ENCODE data around the gene PDCD1.

PDCD1 gene

DNA sequence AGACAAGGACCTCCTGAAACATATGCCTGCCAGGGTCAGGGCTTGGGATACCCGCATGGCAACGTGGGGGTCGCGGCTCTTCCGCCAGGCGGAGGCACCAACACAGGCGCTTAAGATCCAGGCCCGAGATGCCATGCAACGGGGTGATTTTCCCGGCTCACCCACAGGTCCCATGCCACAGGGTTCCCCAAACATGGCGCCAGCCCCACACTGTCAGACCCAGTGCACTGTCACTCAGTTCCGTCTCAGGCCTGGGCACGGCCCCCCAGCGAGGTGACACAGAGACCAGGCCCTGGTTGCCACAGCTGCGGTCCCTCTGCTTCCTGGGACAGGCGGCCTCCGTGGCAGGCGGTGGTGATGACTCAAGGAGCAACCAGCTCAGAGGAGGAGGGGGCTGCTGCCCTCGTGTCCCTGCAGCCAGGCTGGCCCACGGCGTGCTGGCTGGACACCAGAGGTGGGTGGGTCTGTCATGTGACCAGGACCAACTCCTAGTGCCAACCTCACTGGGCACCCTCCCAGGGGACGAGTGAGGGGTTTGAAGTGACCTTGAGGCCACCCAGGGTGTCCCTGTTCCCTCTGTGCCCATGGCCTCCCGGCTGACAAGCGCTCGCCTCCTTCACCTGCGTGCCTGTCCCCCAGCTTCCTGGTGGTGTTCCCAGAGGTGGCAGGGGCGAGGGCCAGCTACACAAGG is 4.9 kb downstream of the PDCD1 start:
- FAIRE-seq (no peak), DNase-seq (ENCODE audit: insufficient read length, low spot score) (peak; percentile 9)

DNA sequence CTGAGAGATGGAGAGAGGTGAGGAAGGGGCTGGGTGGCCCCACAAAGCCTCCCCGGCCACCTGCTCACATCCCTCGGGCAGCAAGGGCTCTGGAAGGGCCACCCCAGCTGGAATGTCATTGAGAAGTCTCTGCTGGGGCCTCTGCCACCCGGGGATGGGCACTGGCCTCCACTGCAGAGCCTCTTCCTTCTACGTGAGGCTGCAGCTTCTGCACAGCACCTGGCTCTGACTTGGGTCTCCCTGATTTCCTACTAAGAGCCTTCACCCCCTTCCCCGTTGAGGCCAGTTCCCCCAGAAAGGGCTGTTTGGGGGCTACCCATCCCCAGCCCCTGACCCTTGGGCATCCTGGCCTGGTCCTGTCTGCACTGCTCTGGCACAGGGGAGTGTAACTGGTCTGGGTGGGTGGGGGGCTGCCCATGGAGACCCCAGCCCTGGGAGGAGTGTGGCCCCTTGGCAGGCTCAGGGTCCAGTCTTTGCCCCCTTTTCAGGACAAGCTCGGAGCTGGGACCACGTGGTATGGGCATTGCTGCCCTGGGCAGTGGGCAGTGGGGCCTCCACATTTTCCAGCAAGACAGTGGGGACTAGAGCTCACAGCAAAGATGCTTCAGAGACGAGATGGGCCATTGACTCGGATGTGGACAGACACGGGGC is 5.6 kb downstream of the PDCD1 start:
- no peak for FAIRE-seq
- DNase-seq (ENCODE audit: insufficient read length, low spot score): peak; percentile 9

DNA sequence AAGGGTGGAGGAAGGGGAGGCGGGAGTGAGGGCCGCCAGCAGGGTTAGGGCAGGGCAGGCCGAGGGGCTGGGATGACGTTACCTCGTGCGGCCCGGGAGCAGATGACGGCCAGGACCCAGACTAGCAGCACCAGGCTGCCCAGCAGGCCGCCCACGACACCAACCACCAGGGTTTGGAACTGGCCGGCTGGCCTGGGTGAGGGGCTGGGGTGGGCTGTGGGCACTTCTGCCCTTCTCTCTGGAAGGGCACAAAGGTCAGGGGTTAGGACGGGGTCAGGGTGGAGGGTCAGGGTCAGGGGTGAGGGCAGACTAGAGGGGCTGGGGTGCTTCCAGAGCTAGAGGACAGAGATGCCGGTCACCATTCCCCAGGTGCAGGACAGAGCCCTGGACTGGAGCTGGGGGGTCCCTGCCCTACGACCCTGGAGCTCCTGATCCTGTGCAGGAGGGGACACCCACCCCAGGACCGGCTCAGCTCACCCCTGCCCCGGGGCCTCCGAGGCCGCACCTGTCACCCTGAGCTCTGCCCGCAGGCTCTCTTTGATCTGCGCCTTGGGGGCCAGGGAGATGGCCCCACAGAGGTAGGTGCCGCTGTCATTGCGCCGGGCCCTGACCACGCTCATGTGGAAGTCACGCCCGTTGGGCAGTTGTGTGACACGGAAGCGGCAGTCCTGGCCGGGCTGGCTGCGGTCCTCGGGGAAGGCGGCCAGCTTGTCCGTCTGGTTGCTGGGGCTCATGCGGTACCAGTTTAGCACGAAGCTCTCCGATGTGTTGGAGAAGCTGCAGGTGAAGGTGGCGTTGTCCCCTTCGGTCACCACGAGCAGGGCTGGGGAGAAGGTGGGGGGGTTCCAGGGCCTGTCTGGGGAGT is 6.3 kb downstream of the PDCD1 start:
- no peak for FAIRE-seq

DNA sequence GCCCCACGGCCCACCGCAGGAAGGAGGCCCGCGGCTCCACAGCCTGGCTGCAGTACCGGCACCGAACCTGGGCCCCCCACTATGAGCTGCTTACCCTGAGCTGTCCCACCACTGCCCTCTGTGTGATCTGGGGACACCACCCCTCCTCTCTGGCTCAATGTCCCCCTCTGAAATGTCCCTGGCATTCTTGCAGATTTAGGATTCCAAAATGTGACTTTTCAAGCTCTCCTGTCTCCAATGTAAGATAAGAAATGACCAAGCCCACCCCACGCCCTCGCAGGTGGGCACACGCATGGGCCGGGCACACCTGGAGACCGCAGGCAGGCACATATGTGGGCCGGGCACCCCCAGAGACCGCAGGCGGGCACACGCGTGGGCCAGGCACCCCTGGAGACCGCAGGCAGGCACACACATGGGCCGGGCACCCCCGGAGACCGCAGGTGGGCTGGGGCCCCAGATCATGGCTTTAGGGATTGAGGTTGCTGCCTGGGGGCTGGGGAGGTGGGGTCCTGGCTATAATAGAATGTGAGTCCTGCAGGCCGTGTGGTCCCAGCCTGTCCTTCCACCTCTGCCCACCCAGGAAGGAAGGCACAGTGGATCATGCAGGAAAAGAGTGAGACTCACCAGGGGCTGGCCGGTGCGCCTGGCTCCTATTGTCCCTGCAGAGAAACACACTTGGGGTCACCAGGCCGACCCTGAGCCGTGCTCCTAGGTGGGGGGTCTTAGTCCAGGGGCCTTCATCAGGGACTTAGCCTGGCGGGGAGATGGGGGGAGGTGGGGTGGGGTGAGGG is 7.2 kb downstream of the PDCD1 start:
- DNase-seq (ENCODE audit: insufficient read length, low spot score): no peak

More for the DNA sequence above, 6.3 kb downstream of the PDCD1 start:
- DNase-seq (ENCODE audit: insufficient read length, low spot score): no peak

DNA sequence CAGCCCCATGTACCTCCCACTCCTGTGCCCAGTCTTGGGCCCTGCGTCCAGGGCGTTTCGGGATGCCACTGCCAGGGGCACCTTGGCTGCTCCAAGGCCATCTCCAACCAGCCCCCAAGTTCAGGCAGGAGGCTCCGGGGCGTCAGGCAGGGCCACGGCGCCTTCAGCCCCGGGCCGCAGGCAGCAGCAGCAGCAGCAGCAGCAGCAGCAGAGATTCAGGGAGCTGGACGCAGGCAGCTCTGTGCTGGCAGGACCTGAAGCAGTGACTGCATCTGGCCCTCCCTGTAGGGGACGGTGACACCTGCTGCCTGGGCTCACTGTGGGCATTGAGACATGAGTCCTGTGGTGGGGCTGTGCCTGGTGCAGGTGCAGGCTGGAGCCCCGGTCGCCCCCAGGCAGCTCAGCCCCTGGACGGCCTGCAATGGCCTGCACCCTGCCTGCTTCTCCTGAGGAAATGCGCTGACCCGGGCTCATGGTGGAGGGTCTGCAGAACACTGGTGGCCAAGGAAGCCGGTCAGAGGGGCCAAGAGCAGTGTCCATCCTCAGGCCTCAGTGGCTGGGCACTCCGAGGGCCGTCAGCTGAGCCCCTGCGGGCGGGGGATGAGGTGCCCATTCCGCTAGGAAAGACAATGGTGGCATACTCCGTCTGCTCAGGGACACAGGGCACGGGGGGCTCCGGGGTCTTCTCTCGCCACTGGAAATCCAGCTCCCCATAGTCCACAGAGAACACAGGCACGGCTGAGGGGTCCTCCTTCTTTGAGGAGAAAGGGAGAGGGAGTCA is 8.0 kb downstream of the PDCD1 start:
- DNase-seq (ENCODE audit: insufficient read length, low spot score): no peak

More for the DNA sequence above, 7.2 kb downstream of the PDCD1 start:
- no peak for FAIRE-seq

DNA sequence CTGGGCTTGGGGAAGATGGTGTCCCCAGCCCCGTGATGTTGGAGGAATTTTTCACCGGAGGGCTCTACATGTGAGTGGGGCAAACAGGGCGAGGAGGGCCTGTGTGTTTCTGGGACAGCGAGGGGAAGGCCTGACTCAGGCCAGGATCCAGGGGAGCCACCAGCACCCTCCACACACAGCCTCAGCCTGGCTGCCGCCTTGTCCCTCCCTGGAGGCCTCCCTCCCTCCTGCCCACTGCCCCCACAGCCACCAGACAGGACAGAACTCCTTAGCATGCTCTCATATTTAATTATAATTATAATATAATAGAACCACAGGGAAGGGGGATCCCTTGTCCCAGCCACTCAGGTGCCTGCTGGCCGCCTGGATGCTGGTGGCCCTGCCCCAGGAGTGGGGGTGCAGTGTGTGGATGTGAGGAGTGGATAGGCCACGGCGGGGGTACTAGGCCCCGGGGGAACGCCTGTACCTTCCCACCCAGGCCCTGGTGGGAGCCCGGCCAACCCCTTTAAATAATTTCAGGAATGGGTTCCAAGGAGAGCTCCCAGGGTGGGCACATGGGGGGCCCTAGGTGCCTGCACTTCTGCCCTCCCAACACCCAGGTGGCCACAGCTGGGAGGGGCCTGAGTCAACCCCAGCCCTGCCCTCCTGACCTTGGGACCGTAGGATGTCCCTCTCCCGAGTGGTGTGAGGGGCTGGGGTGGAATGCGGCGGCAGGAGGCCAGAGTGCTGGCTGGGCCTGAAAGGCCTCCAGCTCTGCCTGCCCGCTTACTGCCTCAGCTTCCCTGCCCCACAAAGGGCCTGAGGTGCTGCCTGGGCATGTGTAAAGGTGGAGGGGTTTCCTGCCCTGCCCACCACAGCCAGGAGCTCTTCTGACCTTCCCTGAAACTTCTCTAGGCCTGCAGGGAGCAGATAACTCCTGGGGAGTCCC is 8.8 kb downstream of the PDCD1 start:
- DNase-seq (ENCODE audit: insufficient read length, low spot score): peak; percentile 6
- FAIRE-seq: no peak

More for the DNA sequence above, 8.0 kb downstream of the PDCD1 start:
- no peak for FAIRE-seq

DNA sequence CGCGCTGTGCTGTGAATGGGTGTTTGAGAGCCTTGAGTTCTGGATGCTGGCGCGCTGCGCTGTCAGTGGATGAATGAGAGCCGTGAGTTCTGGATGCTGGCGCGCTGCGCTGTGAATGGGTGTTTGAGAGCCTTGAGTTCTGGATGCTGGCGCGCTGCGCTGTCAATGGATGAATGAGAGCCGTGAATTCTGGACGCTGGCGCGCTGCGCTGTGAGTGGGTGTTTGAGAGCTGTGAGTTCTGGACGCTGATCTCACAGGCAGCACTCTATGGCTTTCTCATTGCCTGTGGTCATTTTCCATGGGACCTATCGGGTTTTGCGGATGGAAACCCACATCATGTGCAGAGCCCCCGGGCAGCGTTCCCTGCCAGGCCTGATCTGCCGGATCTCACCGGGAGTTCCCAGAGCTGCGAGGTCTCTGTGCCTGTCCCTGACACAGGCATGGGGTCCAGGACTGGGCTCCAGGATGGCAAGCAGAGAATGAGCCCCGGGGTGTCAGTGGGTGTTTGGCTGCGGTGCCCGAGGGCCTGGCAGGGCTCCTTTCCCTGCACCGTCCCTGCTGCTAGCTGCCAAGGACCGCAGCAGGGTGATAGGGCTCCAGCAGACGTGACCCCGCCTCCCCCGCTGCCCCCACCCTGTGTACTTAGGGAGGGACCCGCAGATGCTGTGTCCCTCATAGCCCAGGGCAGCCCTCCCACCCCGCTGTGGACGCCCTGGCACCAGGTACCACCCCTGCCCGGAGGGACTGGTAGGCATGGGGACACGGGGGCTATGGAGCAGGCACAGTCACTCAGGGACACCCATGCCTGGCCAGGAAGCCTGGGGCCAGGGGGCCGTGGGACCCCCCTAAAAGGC is 9.7 kb downstream of the PDCD1 start:
- no peak for DNase-seq (ENCODE audit: insufficient read length, low spot score)
- no peak for FAIRE-seq

DNA sequence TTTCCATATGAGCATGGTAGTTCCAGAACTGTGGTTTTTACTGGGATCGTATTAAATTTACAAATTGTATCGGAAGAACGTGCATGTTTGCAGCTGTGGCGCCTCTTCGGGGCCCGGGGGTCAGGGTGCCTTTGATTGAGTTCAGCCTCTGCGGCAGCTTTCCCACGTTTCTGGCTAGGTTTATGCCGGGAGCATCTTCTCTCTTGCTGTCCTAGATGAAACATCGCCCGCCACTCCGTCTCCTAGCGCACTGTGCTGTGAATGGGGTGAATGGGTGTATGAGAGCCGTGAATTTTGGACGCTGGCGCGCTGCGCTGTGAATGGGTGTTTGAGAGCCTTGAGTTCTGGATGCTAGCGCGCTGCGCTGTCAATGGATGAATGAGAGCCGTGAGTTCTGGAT is 12.3 kb downstream of the PDCD1 start:
- no peak for FAIRE-seq
- no peak for DNase-seq (ENCODE audit: insufficient read length, low spot score)

DNA sequence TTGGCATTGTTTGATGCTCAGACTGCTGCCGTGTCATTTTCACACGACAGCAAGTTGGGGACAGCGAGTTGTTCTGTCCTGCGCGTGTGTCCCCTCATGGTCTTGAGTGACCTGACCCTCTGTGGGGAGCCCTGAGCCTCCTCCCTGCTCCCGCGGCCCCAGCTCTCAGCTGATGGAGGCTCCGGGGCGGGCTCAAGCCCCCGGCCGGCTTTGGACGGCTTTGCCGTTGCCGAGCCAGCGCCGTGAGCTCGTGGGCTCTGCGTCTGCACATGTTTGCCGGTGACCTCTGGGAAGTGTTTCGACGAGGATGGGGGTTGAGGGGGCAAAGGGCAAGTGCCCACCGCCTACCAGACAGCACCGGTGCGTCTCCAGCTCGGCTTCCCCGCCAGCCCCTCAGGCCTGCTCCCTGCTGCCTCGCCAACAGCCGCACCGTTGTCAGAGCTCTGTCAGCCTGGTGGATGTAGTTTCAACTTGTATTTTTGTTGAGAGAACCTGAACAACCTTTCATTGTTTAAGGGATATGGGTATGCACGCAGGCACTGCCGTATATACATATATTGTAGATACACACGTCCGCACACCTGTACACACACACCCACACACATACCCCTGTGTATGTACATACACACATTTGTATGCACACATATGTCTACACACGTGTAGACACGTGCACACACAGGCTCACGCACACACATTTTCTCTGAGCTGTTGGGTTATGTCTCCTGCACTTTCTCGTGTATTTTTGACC is 13.7 kb downstream of the PDCD1 start:
- DNase-seq (ENCODE audit: insufficient read length, low spot score) (no peak), FAIRE-seq (no peak)

DNA sequence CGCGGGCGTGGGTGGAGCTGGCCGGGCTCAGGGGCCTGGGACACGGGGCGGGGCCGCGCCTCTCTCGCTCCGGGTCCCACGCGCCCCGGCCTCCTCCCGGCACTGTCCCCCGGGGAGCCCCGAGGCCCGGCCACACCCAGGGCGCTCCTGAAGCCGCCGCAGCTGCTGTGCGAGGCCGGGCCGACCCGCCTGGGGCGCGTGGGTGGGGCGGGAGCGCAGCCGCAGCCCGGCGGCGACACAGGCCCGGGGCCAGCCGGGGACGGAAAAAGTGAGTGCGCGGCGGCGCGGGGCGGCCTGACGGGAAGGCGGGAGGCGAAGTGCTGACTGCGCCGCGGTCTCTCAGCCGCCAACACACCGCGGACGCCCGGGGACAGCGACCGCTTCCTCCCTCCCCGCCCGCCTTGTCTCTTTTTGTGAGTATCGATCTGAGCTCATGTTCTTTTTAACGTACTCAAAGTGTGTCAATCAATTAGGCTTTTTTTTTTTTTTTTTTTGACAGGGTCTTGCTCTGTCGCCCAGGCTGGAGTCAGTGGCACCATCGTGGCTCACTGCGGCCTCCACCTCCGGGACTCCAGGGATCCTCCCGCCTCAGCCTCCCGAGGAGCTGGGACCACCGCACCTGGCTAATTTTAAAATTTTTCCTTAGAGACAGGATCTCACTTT is 14.5 kb downstream of the PDCD1 start:
- FAIRE-seq: peak; percentile 92
- DNase-seq (ENCODE audit: insufficient read length, low spot score): peak; percentile 82

DNA sequence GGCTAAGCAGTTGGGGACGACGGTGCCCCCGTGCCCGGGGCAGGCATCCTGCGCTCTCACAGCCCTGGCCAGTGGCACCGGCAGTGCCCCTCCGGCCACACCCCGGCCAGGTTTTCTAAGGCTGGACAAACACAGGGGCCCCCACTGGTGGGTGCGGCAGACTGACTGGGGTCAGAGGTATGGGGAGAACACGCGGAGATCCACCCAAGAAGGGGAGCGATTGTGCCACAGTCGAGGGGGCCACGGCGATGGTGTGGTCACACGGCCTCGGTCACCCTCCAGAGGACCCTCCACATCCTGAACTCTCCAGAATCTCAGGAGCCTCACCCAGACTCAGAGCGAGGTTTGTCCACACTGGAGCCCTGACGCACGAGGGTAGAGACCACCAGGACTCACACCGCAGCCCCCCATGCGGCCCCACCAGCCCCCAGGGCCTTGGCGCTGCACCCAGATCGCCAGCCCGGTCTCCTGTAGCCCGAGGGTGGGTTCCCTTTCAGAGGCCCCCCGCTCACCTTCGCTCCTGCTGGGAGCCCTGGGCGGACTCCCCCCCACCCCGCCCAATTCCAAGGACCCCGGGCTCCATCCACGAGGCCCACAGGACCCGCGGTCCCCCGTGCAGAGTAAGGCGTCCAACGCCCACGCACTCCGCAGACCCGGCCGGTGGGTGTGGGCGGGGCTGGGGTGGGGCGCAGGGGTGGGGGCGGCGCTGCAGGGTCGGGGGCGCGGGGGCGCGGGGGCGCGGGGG is 15.2 kb downstream of the PDCD1 start:
- DNase-seq (ENCODE audit: insufficient read length, low spot score): no peak
- no peak for FAIRE-seq

DNA sequence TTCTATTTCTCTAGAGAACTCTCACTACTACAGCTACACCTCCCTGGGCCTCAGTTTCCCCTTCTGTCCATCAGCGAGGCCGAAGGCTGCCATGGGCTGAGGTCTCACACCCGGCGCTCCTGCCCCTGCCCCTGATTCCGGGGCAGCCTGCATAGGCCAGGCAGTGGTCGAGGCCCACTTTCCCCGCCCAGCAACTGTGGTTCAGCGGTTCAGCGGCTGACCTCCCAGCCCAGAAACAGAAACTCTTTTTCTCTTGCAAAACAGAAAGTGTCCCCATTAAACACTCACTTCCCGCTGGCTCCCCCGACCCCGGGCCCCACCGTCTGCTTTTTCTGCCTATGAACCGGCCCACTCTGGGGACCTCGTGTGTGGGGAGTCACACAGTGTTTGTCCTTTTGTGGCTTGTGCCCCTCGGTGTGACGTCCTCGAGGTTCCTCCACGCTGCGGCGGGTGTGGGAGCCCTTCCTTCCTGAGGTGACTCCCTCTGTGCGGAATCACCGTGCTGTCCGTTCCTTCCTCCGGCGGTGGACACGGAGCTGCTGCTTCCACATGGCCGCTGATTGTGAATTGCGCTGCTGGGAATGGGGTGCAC is 16.0 kb downstream of the PDCD1 start:
- FAIRE-seq: peak; percentile 90

DNA sequence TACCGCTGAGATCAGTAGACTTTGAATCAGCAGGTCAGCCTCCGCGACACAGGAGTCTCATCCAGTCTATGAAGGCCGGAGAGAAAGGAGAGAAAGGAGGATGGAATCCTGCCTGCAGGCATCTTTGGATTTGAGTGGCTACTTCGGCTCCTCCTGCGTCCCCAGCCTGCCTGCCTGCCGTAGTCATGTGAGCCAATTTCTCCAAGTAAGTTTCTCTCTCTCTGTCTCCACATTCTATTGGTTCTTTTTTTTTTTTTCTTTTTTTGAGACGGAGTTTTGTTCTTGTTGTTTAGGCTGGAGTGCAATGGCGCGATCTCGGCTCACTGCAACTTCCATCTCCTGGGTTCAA is 16.7 kb downstream of the PDCD1 start:
- FAIRE-seq: no peak

More for the DNA sequence above, 16.0 kb downstream of the PDCD1 start:
- peak; percentile 88 for DNase-seq (ENCODE audit: insufficient read length, low spot score)

DNA sequence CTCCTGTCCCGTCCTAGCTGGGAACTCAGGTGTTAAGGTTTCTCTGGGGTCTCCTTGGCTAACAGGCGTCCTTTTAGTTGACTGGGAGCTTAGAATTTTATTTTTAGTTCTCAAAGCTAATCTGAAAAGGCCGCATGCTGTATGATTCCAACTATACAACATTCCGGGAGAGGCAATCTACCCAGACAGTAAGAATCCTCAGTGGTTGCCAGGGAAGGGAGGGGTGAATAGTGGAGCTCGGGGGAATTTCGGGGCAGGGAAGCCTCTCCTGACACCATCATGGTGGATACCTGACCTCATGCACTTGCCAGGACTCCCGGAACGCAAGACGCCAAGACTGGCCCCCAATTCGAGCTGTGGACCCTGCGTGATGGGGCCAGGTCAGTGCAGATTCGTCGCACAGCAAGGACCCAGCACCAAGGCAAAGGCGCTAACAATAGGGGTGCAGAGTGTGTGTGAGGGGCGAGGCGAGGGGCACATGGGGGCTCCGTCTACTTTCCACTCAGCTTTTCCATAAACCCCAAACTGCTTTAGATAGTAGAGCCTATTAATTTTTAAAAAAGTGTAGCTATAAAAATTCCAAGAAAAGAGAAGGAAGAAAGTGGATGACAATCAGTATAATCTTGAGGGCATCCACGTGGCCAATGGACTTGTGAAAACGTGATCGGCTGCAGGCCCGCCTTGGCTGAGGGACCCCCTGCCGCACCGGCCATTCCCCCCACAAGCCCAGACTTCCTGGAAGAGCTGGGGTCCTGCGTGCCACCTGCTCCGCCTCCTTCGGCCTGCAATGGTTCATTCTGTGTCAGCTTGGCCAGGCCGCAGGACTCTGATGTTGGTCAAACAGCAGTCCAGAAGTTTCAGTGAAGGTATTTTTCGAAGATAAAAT is 17.3 kb downstream of the PDCD1 start:
- DNase-seq (ENCODE audit: insufficient read length, low spot score): no peak
- no peak for FAIRE-seq

More for the DNA sequence above, 16.7 kb downstream of the PDCD1 start:
- DNase-seq (ENCODE audit: insufficient read length, low spot score): no peak
